Smooth muscle cell (in vitro differentiated cells): ENCODE results near the gene RASA4B. TPM values are rescaled to one million over a fixed set of nuclear protein-coding genes. Genes with fewer than 3 reads are reported as not detected.
"Not testable (repeated sequence)": the region's sequence is repeated elsewhere in the genome, so short reads cannot be mapped to it uniquely, and the experiment has no call there.

Experiments
- DNase-seq: peaks from one replicate; lab custom pipeline; 2025; ENCODE audit not compliant: unreplicated experiment; lab: John Stamatoyannopoulos, UW
- H2AFZ ChIP-seq: fragments of 200-600 bp; sonication (generic); 2 replicates; pipeline ENCODE4 v1.6.0; 2016; ENCODE audit warnings: antibody characterized with exemption, low read depth, mild to moderate bottlenecking
- H3F3A ChIP-seq: fragments of 200-600 bp; sonication (generic); 2 replicates; pipeline ENCODE4 v1.6.0; 2017; ENCODE audit warnings: antibody characterized with exemption, low read depth
- H3K27ac ChIP-seq: fragments of 200-600 bp; sonication (generic); 2 replicates; pipeline ENCODE4 v1.5.1; 2016; ENCODE audit warnings: low read depth, mild to moderate bottlenecking
- H3K27me3 ChIP-seq: fragments of 200-600 bp; sonication (generic); 2 replicates; pipeline ENCODE4 v1.6.1; 2016; ENCODE audit warnings: low read depth, mild to moderate bottlenecking
- H3K36me3 ChIP-seq: fragments of 200-600 bp; sonication (generic); 2 replicates; pipeline ENCODE4 v1.5.1; 2016; ENCODE audit warnings: low read depth
- H3K4me1 ChIP-seq: fragments of 200-600 bp; sonication (generic); 2 replicates; pipeline ENCODE4 v1.5.1; 2016; ENCODE audit warnings: low read depth
- H3K4me2 ChIP-seq: fragments of 200-600 bp; sonication (generic); 2 replicates; pipeline ENCODE4 v1.6.0; 2016; ENCODE audit warnings: mild to moderate bottlenecking
- H3K4me3 ChIP-seq: fragments of 200-600 bp; sonication (generic); 2 replicates; pipeline ENCODE4 v1.5.1; 2016; ENCODE audit warnings: mild to moderate bottlenecking
- H3K79me2 ChIP-seq: fragments of 200-600 bp; sonication (generic); 2 replicates; pipeline ENCODE4 v1.6.0; 2016; ENCODE audit warnings: low read depth, mild to moderate bottlenecking
- H3K9ac ChIP-seq: fragments of 200-600 bp; sonication (generic); 2 replicates; pipeline ENCODE4 v1.6.0; 2016; ENCODE audit warnings: low read depth
- H3K9me3 ChIP-seq: fragments of 200-600 bp; sonication (generic); replicated peaks from 2 replicates; pipeline ENCODE4 v1.5.1; 2016; ENCODE audit warnings: low read depth
- H4K20me1 ChIP-seq: fragments of 200-600 bp; sonication (generic); 2 replicates; pipeline ENCODE4 v1.6.0; 2016; ENCODE audit warnings: low read depth
- WGBS: methylation state at CpG from one replicate; pipeline ENCODE4 v1.1.7; 2016; ENCODE audit warnings: low lambda C conversion rate; 5-methylcytosine and 5-hydroxymethylcytosine counted together
- polyA plus RNA-seq: library from polyadenylated mRNA; unstranded; fragments of >200 nt; fragmentation: Nextera tagmentation; extraction: Ambion mirVana; gene quantifications from 2 replicates; pipeline ENCODE4 v1.2.1, GENCODE V29; 2016
- total RNA-seq: library from RNA; depleted of rRNA; stranded (reverse); fragments of >200 nt; gene quantifications from 2 replicates; pipeline ENCODE4 v1.2.3, GENCODE V29; 2014

The RASA4B gene
- total and polyA plus RNA-seq, 2 experiments from 2014 or later, result 3.5 to 4.2 TPM

DNA sequence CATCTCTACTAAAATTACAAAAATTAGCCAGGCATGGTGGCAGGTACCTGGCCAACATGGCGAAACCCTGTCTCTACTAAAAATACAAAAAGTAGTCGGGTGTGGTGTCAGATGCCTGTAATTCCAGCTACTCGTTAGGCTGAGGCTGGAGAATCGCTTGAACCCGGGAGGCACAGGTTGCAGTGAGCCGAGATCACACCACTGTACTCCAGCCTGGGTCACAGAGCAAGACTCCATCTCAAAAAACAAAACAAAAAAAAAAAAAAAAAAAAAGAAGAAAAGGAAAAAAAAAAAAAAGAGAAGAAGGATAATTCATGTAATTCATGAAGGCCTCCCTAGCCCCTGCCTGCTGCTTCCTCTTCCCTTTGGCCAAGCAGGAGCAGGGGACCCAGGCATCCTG, 23.0 kb upstream of the RASA4B start:
- WGBS, result 73% methylated on average over 4 of the region's 6 CpGs
- H3K9ac ChIP-seq, H2AFZ ChIP-seq, H3K4me3 ChIP-seq, H3K27ac ChIP-seq, H3K27me3 ChIP-seq, H3K9me3 ChIP-seq, H3K36me3 ChIP-seq, H3K4me1 ChIP-seq, H3K4me2 ChIP-seq, DNase-seq, H3F3A ChIP-seq, H3K79me2 ChIP-seq, H4K20me1 ChIP-seq: not testable (repeated sequence)

DNA sequence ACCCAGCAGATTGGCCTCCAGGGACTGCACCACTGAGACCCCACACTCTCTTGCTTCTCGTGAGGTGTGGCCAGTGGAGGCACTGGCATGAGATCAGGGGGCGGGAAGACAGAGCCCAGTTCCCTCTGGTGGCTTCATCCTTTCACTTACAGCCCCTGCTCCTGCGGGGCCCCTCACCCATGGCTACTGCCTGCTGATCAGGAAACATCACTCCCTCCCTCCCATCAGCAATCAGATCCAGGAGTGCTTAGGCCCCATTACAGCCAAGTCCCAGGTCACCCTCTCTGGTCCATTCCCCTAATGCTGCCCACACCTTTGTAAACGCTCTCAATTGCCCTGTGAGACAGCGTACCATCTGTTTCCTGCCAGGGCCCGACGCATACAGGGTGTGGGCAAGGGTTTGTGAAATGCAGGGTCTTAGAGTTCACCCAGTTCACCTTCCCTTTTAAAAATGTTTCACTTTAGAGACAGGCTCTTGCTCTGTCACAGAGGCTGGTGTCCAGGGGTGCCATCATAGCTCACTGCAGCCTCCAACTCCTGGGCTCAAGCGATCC, 17.6 kb upstream of the RASA4B start:
- H3K4me3 ChIP-seq, H3K9me3 ChIP-seq, H3K27ac ChIP-seq, DNase-seq, H2AFZ ChIP-seq, H3K27me3 ChIP-seq, H3K4me2 ChIP-seq, H3K36me3 ChIP-seq, H3F3A ChIP-seq, H4K20me1 ChIP-seq, H3K9ac ChIP-seq, H3K4me1 ChIP-seq, H3K79me2 ChIP-seq: not testable (repeated sequence)
- 91% methylated on average over 1 of the region's 8 CpGs for WGBS

DNA sequence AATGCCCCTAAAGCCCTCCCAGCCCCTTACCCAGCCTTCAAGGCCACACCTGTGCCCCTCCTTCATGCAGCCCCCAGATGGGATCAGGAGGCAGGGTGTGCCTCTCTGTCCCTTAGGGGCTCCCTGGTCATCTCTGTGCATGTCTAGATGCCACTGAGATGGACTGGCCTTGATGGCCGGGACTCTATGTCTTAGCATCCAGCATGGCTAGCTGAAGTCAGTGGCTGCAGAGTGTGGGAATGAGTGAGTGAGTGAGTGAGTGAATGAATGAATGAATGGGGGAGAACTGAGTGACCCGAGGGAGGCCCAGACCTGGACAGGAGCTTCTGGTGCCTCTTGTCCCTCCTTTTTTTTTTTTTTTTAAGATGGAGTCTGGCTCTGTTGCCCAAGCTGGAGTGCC, 14.6 kb upstream of the RASA4B start:
- H3K4me2 ChIP-seq, H3K27ac ChIP-seq, H2AFZ ChIP-seq, H3K79me2 ChIP-seq, H3K27me3 ChIP-seq, H3K36me3 ChIP-seq, DNase-seq, H3K9me3 ChIP-seq, H4K20me1 ChIP-seq, H3K4me3 ChIP-seq, H3K4me1 ChIP-seq, H3K9ac ChIP-seq, H3F3A ChIP-seq: not testable (repeated sequence)
- 100% methylated on average over 2 of the region's 2 CpGs for WGBS

DNA sequence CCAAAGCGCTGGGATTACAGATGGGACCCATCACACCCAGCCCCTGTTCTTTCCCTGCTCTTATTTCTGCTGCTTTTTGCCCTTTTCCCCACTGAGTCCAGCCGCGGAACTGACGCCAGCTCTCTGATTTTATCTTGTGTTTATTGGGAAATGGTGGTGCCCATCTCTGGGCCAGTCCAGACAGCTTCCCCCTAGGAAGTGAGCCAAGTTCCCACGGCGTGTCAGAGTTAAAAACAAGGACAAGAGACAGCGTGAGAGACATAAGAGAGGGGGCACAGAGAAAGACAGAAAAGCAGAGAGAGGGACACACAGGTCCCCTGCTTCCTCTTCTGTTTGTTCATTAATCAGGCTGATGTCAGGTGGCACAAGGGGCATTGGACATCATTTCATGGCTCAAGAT, 14.0 kb upstream of the RASA4B start:
- no CpG with 5 or more reads among the region's 7 CpGs for WGBS
- H3K27ac ChIP-seq, DNase-seq, H4K20me1 ChIP-seq, H3K9me3 ChIP-seq, H3K27me3 ChIP-seq, H3K4me2 ChIP-seq, H3K9ac ChIP-seq, H3F3A ChIP-seq, H3K4me3 ChIP-seq, H3K4me1 ChIP-seq, H3K36me3 ChIP-seq, H2AFZ ChIP-seq, H3K79me2 ChIP-seq: not testable (repeated sequence)

DNA sequence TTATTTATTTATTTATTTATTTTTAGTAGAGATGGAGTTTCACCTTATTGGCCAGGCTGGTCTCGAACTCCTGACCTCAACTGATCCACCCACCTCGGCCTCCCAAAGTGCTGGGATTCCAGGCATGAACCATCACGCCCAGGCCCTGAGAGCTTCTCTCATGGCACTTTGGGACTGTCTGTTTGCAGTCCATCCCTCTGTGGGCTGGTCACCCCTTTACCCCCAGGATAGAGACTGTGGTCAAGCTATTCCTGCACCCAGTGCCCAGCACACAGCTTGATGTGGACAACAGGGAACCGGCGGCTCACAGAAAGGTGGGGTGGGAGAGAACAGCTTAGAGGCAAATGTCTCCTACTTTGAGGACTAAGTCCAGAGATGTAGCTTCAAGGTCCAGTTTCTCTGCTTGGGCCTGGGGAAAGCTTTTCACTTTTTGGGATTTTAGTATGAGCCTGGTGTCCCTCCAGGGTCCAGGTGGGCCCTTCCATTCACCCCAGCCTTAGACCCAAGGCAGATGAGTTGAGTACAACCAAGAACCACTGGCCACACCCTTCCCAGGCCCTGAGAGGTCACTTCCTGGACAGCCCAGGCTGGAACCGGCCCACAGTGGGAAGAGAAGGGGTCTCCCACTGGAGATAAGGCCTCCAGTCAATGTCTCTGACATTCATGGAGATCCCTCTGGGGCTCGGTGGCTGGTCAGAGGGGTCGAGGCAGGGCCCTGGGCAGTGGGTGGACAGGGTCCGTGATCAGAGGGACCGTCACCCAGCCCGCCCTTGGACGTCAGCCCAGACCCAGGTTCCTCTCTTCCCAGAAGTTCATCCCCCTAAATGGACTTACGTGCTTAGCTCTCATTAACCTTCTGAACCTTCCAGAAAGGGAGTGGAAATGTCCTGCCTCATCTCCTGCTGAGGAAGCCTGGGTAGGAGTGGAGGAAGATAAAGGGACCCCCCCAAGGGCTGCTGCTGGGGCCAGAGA, 10.5 kb upstream of the RASA4B start:
- not testable (repeated sequence) for H3K4me3 ChIP-seq, H3K4me2 ChIP-seq, H4K20me1 ChIP-seq, H2AFZ ChIP-seq, H3K9ac ChIP-seq, H3K79me2 ChIP-seq, H3F3A ChIP-seq, H3K4me1 ChIP-seq, H3K36me3 ChIP-seq, H3K9me3 ChIP-seq, H3K27me3 ChIP-seq, H3K27ac ChIP-seq, DNase-seq
- no CpG with 5 or more reads among the region's 13 CpGs for WGBS

DNA sequence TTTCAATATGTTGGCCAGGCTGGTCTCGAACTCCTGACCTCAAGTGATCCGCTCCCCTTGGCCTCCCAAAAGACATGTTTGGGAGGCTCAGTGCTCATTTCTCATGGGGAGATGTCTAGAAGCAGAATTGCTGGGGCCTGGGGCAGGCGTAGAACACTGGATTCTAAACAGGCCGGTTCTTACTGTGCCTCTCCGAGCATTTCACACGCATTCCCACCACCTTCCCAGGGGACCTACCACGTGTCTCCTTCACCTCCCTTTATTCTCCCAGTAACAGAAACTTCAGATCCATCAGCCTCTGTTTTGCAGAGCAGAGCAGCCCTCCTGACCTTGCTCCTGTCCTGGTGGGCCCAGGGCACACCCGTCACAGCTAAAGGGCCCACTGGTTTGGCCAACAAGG, 9.6 kb upstream of the RASA4B start:
- H3K27ac ChIP-seq, H3K4me1 ChIP-seq, H3K4me2 ChIP-seq, H3K79me2 ChIP-seq, DNase-seq, H2AFZ ChIP-seq, H4K20me1 ChIP-seq, H3K36me3 ChIP-seq, H3K9me3 ChIP-seq, H3K27me3 ChIP-seq, H3K9ac ChIP-seq, H3K4me3 ChIP-seq, H3F3A ChIP-seq: not testable (repeated sequence)
- 90% methylated on average over 1 of the region's 8 CpGs for WGBS

DNA sequence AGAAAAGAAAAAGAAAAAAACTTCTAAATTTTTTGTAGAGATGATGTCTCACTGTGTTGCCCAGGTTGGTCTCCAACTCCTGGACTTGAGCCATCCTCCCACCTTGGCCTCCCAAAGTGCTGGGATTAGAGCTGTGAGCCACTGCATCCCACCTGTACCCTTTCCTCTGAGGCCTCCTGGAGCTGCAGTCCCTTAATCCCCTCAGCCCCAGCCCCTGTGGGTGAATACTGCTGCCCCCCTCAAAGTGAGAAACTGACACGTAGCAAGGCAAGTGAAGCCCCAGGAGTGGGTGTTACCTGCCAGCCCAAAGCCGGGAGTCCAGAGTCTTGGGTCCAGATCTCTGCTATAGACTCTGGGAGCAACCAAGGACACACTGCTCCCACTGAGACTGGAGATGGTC, 7.2 kb upstream of the RASA4B start:
- H3K79me2 ChIP-seq, H3K27ac ChIP-seq, H3K4me2 ChIP-seq, H3F3A ChIP-seq, H3K9ac ChIP-seq, H3K4me1 ChIP-seq, H3K4me3 ChIP-seq, H3K27me3 ChIP-seq, DNase-seq, H3K9me3 ChIP-seq, H3K36me3 ChIP-seq, H4K20me1 ChIP-seq, H2AFZ ChIP-seq: not testable (repeated sequence)
- WGBS, result no CpG with 5 or more reads among the region's 2 CpGs

DNA sequence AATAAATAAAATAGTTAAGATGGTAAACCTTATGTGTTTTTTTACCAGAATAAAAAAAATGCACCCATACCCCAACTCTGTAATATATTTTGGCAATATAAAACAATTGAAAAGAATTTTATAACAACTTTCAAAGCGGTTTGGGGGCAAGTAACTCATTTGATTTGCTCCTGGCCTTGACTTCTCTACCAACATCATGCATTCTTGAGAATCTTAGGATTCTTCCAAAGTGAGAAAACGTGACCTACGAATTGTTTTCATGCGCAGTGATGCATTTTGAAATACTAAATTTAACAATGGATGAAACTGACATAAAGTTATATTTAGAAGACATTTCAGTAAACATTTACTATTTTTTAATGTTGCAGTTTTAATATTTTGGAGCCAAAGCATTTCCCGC, 3.2 kb upstream of the RASA4B start:
- H3K4me3 ChIP-seq, H3K4me1 ChIP-seq, DNase-seq, H3F3A ChIP-seq, H3K36me3 ChIP-seq, H3K27ac ChIP-seq, H3K9ac ChIP-seq, H2AFZ ChIP-seq, H3K27me3 ChIP-seq, H3K79me2 ChIP-seq, H3K9me3 ChIP-seq, H3K4me2 ChIP-seq, H4K20me1 ChIP-seq: not testable (repeated sequence)
- no CpG with 5 or more reads among the region's 5 CpGs for WGBS
